ENCODE measurements around the gene TENT4B.

DNA sequence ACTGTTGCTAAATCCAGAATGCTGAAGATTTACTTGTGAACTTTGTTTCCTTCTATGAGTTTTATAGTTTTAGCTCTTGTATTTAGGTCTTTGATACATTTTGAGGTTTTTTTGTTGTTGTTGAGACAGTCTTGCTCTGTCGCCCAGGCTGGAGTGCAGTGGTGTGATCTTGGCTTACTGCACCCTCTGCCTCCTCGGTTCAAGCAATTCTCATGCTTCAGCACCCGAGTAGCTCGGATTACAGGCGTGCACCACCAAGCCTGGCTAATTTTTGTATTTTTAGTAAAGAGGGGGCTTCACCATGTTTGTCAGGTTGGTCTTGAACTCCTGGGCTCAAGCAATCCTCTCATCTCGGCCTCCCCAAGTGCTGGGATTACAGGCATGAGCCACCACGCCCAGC, 14.4 kb downstream of the TENT4B start:
- TF ChIP-seq CTCF (IDR thresholded peaks at IDR 0.05) (no peak), EZH2 (IDR thresholded peaks at IDR 0.05) (no peak), EZH2phosphoT487 (IDR thresholded peaks at IDR 0.05) (no peak)

All from neural progenitor cell (in vitro differentiated cells).